Endometrium (tissue), 2 donors: ENCODE results near the gene RPS6KA1.

Experiments
- FAIRE-seq: peaks from 2 replicates; lab custom pipeline; 2012; peaks lifted over from hg19 to GRCh38; lab: Jason Lieb, UNC
- donor health status: control.
- donor health status: control.

RPS6KA1 gene

DNA sequence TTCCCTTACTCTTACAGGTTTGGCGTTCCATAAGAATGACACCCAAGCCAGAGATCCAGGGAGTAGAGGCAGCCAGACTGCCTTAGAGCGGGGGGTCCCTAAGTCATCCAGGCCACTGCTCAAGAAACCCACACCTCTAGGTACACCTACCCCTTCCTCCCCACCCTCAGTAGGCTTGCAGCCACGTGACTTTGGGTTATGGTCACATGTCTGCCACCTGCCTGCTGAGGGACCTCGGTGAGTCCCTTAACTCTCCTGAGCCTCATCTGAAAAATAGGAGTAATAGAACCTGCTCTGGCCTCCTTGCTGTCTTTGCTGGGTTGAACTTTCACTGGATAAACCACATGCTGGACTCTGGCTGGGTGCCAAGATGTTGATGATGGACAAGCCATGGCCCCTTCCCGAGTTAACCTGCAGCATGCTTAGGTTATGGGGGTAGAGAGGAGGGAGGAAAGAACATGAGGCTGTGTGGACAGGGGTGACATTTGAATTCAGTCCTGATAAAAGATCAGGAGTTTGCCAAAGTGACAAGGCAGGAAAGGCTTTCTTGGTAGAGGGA lies 4.5 kb downstream of the RPS6KA1 start:
- no peak for FAIRE-seq

DNA sequence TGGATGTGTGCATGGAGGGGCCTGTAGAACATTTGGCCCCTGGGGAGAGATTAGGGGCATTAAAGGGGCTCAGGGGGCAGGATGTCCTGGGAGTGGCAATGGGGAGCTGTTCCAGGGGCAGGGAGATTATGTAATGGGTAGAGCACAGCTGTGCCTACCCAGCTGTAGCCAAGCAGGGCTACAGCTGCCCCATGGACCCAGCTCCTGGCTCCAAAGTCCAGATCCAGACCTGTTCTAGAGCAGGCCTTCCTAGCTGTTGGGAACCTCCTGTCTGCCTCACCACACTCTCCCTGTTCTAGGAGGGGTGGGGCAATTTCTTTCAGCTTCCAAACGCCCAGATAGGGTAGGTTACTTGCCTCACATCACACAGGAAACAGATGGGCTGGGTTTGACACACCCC lies 5.6 kb downstream of the RPS6KA1 start:
- no peak for FAIRE-seq

DNA sequence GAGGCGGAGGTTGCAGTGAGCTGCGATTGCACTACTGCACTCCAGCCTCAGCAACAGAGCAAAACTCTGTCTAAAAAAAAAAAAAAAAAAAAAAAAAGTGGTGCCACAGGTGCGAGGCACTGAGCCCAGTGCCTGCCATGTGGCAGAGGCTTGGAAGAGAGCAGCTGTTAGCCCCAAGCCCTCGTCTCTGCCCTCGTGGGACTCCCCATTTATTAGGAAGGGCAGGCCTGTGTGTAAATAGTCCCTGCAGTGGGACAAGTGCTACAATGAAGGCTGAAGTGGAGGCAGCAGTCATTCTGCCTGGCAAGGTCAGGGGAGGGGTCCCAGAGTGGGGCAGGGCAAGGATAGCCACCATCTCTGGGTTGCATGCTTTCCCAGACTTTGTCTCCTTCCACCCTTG lies 6.5 kb downstream of the RPS6KA1 start:
- no peak for FAIRE-seq

DNA sequence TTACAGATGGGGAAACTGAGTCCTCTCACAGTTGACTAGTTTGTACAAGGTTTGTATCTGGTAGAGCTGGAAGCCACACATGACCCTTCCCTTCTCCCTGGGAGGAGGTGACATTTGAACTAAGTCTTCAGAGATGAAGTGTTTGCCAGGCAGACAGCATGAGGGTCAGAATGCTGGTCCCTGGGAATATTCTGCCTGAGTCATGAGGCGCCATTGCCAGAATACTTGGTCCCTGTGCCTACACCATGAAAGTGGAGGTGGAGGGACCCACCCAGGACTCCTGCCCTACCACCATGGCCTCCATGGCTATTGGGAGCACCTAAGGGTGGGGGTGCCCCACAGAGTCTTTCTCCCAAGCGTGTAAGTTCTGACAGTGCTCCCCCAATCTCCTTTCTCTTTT lies 7.0 kb downstream of the RPS6KA1 start:
- FAIRE-seq: no peak

DNA sequence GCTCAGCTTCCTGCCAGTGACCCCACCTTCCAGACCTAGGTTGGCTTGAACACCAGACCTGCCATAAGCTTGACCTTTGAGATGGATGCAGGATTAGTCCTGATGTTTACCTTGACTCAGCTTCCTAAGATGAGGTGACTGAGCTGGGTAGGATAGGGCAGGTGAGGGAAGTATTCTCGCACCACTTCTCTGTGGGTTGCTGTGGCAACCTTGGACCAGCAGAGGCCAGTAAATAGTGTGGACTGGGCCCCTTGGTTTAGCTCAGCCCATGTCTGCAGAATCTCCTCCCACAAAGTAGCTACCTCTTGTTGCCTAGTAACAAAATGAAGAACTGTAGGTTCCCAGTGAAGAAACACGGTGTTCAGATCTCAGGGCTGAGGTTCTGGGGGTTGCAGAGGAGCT lies 8.4 kb downstream of the RPS6KA1 start:
- FAIRE-seq: no peak

DNA sequence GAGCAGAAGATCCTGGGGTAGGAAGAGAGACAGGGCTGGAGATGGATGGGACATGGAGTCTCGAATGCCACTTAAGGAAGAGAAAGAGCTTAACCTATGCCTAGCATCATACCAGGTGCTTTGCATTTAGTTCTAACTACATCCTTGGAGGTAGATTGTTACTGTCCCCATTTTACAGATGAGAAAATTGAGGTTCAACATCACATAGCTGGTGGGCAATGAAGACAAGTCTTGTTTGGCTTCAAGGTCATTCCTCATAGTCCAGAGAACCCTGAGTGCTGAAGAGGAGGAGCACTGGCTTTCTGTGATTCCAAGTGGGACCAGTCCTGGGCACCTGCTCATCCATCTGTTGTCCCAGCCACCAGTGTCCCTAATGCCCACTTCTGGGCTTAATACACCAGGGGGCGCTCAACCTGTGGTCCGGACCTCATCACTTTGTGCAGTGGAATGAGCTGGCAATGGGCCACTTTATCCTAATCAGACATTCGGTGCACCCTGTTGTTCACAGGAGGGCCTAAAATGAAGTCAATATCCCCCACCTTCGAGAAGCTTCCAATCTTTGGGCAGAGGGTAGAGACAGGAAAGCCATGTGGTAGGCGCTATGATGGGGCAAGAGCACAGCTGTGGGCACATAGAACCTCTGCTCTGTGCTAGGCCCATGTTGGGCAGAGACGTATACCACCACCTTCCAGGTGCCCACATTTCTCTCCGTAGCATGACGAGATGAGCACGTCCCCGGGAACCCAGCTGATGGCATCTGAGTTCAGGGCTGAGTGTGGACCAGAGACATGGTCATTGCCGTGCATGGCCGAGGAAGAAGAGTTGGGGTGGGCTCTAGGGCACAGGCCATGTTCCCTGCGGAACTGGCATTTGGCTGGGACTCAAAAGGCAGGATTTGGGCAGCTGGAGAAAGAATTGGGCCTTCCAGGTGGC lies 9.2 kb downstream of the RPS6KA1 start:
- no peak for FAIRE-seq

DNA sequence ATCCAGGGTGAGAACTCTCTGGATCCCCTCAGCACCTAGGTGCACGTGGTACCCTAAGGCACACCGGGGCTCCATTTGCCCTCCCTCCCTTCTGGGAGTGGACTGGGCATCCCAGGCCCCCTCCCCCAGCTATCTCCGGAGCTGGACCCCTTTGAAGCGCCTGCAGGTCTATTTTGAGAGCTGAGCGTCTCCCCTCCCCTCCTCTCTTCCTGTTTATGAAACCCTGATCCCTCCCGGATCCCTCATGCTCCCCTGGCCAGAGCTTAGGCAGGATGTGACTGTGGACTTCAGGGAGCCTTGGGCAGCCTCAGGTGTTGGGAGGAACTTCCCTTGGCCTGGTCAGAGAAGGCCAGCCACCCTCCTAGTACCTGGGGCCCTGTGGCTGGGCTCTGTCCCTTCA lies 10.2 kb downstream of the RPS6KA1 start:
- FAIRE-seq: no peak

DNA sequence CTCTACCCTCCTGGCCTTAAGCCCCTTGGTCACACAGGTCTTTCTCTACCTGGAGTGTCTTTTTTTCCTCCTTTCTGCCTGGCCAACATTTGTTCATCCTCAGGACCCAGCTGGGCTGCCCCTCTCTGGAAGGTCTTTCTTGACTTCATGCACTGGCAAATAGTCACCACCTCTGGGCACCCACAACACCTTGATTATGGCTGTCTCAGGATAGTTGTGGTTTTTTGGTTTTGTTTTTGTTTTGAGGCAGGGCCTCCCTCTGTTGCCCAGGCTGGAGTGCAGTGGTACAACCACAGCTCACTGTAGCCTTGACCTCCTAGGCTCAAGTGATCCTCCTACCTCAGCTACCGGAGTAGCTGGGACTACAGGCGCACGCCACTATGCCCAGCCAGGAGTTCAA lies 10.8 kb downstream of the RPS6KA1 start:
- FAIRE-seq: no peak

DNA sequence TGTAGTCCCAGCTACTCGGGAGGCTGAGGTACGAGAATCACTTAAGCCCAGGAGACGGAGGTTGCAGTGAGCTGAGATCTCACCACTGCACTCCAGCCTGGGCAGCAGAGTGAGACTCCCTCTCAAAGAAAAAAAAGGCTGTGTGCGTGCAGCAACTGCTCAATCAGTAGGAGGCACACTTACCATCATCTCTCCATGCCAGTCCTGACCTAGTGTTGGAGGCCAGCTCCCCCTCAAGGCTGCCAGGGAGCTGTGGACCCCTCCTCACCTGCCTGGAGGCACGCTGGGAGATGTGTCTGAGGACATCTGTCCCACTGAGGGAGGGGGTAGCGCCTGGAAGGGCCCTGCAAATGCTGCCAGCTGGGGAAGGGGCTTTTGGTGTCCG lies 11.9 kb downstream of the RPS6KA1 start:
- FAIRE-seq: no peak

DNA sequence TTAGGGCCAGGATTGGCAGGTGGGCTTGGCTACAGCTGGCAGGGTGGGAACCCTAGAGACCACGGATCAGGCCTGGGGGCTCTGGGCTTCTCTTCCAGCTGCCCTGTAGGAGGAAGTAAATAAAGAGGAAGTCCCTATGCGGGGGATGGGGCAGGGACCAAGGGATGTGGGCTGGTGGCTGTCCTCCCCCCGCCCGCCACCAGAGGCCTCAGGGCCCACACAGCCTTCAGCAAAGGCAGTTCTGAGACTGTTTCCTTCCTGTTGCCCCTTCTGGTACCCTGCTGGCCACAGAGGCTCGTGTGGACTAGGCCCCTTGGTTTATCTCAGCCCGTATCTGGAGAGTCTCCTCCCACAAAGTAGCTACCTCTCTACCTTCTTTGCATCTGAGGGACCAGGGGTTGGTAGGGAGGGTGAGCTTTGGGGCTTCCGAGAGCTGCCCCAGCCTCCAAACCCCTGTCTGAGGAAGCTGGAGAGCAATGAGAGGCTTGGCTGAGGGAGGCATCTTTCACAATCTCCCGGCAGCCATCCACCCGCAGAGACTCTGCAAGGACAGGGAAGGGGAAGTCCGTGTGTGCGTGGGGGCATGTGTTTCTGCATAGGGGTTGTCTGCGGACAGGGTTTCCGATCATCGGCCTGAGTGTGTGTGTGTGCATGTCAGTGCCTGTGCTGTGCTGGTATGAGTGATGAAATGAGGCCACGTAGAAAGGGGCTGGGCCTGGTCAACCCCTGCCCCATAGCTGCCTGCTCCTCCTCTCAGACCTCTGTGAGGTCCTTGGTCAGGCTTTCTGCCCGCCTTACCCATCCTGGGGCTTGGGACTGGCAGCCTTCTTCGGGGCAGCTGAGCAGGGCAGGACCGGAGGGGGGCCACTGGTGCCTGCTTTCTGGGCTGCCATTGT lies 12.5 kb downstream of the RPS6KA1 start:
- no peak for FAIRE-seq

DNA sequence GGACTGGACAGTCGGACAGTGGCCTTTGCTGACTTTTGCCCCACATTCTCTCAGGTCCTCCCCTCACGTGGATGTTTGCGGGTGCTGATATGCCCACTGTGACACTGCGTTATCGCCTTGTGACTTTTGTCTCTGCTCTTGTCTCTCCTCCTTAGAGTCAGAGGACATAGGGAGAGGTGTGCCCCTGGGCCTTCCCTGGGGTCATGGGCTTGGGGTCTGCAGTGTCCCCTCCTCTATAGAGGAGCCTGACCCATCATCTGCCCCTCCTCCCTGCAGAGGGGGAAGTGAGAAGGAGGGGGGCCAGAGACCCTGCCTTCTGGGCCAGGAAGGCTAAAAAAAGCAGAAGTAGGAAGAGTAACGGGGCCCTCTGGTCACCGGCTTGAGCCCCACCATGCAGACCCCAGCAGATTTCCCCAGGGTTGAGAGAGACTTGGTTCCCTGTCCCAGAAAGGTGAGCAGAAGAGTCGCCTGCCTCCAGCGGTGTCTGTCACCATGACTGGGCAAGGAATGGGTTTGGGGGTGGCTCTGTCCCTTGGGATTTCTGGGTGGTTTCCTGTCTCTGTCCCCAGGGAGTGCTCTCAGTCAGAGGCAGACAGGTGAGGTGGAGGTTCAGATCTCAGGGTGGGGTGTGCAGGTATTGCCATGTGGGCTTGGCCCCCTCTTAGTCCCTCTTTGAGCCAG lies 13.3 kb downstream of the RPS6KA1 start:
- FAIRE-seq: no peak

DNA sequence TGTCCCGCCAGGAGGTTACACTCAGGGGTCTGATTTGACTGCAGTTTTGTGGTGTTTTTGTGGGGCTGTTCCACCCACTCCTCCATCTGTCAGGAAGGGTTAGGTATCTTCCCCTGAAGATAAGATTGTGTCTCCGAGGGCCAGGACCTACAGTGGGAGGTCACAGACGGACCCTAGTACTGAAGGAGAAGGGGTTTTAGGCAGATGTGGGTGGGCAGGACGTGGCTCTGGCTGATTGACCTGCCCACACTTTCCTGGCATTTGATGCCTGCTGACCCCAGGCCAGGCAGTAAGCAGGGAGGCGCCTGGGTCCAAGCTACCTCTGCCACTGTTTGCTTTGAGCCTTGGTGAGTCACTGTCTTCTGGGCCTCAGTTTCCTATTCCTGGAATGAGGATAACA lies 13.9 kb downstream of the RPS6KA1 start:
- no peak for FAIRE-seq

DNA sequence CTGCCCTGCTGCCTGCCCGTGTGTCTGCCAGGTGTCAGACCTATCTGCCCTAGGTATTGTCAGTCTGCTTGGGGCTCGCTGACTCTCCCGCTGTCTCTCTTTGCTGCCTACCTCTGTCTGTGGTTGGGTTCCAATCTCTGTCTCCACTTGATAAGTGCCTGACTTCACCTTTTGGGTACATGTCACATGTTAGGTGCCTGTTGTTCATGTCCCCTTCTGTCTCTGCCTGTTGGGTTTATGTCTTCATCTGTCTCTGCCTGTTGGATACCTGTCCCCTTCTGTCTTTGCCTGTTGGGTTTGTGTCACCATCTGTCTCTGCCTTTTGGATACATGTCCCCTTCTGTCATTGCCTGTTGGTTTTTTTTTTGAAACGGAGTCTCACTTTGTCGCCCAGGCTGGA lies 14.6 kb downstream of the RPS6KA1 start:
- FAIRE-seq: no peak

DNA sequence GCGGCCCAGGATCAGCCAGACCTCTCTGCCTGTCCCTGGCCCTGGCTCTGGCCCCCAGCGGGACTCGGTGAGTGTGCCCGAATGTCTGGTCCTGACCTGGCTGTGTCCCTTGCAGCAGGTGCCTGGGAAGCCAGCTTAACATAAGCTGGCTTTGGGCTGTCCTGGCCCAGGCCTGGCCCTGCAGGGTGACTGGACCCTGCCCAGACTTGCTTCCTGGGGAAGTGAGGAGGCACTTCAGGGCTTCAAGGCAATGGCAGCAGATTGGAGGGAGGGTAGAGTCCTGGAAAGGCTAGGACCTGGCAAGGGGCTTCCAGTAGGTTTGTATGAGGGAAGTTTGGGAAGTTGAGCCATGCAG lies 16.4 kb downstream of the RPS6KA1 start:
- FAIRE-seq: no peak

DNA sequence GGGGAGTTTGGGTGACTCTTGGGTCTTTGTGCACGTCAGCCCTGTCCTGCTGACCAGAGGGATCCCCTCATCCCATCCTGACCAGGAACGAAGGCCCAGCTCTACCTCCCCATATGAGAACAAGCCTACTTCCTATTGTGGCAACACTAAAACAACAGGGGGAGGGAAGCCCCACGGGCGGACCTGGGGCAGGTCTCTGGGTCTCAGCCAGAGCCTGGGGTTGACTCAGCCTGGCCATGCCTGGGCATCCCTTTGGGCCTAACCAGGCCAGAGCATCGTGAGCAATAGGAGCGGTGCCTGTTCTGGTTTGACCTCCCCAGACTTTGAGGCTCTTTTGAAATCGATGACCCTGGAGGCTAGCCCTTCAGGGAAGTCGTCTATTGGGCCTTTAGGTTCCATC lies 16.8 kb downstream of the RPS6KA1 start:
- FAIRE-seq: no peak

DNA sequence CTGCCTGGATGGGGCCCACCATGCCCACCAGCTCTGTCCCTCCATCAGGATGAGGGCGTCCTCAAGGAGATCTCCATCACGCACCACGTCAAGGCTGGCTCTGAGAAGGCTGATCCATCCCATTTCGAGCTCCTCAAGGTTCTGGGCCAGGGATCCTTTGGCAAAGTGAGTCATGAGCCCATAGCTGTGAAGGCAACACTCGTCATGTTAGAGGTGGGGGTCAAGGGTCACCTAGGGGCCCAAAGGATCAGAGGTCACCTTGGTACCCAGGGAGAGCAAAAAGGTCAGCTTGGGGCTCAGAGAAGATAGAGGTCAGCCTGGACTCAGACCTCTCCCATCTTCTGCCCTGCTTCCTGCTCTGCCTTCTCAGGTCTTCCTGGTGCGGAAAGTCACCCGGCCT lies 17.3 kb downstream of the RPS6KA1 start:
- FAIRE-seq: no peak

DNA sequence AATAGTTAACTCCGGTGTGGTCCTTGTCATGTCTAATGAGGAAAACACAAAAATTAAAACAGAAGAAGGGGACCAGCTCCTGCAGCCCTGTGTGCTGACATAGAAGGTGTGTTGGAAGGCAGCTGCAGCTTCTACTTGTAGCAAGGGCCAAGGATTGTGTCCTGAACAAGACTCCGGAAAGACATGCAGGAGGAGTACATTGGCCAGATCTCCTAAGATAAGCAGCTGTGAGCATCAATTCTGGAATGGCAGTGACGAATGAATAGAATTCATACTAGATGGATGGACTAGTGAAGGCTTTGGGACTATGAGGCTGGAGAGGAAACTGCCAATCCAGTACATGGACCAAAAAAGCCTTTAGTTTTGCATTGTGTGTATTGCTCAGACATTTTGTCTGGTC lies 19.3 kb downstream of the RPS6KA1 start:
- no peak for FAIRE-seq

DNA sequence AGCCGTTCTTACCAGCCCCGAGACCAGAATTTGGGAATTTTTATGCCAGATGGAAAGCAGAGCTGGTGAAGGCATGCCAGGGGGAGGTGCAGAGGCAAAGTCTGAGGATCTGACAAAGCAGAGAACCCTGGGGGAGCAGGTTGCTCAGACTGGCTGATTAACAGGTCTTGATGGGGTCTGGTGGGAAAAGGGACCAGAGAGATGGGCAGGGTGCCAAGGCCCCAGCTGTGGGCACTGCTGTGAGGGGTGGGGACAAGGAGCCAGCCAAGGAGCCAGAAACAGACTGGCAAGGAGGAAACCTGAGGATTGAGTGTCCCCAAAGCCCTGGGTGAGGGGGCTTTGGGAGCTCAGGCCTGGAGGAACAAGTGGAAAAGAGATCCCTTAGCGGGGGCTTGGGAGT lies 21.4 kb downstream of the RPS6KA1 start:
- FAIRE-seq: no peak

DNA sequence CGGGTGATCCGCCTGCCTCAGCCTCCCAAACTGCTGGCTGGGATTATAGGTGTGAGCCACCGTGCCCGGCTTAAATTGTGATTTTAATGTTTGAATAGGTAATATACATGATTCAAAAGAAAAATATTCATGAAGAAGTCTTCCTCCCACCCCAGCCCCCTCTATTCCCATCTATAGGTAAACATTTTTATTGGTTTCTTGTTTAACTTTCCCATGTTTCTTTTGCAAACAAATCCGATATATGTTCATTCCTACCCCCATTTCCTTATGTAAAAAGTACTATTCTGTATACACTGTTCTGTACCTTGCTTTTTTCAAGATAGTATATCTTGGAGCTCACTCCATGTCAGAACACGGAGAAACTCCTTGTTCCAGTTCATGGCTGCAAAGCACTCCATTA lies 23.2 kb downstream of the RPS6KA1 start:
- no peak for FAIRE-seq

DNA sequence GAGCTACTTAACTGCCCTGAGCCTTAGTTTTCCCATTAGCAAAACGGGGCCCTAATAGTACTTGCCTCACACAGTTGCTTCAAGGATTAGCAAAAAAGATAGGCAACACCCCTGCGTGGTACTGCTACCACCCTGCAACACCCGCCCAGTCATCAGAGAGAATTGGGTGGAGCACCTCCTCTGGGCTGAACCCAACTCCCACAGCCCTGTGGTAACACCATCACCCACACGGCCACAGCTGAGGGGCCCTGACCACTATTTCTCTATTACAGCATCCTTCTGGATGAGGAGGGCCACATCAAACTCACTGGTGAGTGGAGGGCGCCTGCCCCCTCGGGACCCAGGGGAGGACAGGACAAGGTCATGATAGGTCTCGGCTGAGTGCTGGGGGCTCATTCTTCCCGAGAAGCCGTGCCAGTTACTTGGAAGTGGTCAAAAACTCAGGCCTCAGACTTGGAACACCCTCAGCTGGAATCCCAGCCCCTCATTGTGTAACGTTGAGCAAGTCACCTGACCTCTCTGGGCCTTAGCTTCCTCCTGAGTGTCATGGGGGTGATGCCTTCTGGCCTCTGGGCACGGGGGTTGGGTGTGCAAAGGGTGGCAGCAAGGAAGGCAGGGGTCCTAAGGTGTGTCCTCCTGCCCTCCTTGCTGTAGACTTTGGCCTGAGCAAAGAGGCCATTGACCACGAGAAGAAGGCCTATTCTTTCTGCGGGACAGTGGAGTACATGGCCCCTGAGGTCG lies 24.6 kb downstream of the RPS6KA1 start:
- no peak for FAIRE-seq

DNA sequence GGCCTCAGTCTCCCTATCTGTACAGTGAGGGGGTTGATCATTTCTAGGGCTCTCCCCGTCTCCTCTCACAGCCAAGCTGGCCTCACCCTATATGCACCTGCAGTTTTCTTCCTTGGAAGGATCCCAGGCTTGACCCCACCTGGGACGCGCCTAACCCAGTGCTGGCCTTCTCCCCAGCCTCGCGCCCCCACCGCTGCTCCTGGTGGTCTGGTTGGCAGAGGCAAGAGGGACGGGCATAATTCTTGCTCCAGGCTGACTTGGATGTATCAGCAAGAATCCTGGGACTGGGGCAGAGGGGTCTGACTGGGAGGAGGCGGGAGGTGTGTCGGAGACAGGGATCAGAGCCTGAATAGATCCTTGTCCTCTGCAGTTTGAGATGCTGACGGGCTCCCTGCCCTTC lies 25.2 kb downstream of the RPS6KA1 start:
- FAIRE-seq: no peak

DNA sequence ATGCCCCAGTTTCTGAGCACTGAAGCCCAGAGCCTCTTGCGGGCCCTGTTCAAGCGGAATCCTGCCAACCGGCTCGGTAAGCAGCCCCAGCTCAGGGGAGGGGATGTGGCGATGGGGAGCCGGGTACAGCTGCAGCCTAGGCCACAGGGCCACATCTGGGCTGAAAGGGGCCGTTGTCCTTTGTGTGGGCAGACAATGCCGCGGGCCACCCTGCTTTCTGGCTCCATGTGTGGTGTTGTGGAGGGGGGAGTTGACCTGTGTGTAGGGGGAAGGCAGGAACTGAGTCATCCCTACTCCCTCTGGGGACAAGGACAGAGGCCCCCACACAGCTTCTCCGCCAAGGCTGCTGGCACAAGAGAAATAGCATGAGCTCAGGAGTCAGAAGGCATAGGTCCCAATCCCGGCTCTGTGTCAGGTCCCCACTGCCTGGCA lies 26.0 kb downstream of the RPS6KA1 start:
- no peak for FAIRE-seq
